Fibroblast of peridontal ligament (primary cell): ENCODE results near the gene PIP5K1C.
"Not testable (repeated sequence)": the region's sequence is repeated elsewhere in the genome, so short reads cannot be mapped to it uniquely, and the experiment has no call there.

Experiments
- DNase-seq: peaks from one replicate; pipeline ENCODE4 v3.0.0-alpha.2; 2010; ENCODE audit errors: extremely low read depth

The PIP5K1C gene

GRCh38 chr19:3661284-3662238 is 38.7 kb downstream of the PIP5K1C start:
- no peak for DNase-seq

GRCh38 chr19:3660493-3661219 is 39.6 kb downstream of the PIP5K1C start:
- no peak for DNase-seq

DNA sequence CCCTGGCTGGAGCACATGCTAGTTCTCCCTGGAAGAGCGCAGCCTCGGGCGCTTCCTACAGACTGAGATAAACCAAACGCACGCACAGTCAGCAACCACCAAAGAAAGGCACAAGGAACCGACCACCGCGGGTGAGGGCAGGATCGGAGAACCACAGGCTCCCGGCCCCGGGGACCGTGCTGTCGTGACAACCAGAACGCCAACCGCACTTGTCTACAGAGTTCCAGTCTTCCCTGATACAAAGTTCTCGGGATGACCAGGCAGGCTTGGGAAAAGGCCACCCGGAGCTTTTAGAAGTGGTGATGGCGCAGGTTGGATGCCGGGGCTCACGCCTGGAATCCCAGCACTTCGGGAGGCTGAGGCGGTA is 40.5 kb downstream of the PIP5K1C start:
- no peak for DNase-seq

DNA sequence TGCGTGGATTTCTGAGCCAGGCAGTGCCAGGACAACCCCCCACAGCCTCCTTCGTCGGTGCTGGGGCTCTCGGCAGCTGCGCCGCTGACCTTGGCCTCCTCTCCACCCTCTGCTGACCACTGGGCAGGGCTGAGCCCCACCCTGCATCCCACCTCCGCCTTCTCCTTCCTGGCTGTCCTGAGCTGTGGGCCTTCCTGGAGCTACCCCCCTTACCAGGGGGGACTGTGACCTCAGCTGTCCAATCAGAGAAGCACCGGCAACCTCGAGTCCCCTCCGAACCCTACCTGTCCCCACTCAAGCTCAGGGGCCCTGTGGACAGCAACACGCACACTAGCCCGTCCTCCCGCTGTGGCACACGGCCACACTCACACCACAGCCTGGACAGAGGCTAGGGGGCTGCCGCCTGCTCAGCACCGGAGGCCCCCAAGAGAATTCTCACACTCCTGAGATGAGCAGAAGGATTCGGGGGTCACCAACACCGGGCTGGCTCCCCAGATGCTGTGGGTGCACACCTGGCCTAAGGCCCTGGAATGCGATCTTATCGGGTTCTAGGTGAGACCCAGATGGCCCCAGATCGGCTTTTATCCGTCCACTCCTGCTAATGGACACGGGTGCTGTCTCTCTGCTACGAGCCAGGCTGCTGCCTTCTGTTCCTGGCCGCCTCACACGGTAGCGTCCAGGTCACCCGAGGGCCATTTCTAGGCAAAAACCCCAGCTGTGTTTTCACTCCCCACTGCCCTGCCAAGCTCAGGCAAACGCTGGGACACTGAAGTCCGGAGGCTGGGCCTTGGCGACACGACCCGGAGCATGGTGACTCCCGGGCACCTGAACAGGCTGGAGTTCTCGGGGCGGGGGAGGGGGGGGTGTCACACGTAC is 41.2 kb downstream of the PIP5K1C start:
- DNase-seq: no peak

- no peak for DNase-seq
Measured at GRCh38 chr19:3658004-3658869, 42.0 kb downstream of the PIP5K1C start.

GRCh38 chr19:3657395-3657769 is 42.9 kb downstream of the PIP5K1C start:
- DNase-seq: no peak

DNA sequence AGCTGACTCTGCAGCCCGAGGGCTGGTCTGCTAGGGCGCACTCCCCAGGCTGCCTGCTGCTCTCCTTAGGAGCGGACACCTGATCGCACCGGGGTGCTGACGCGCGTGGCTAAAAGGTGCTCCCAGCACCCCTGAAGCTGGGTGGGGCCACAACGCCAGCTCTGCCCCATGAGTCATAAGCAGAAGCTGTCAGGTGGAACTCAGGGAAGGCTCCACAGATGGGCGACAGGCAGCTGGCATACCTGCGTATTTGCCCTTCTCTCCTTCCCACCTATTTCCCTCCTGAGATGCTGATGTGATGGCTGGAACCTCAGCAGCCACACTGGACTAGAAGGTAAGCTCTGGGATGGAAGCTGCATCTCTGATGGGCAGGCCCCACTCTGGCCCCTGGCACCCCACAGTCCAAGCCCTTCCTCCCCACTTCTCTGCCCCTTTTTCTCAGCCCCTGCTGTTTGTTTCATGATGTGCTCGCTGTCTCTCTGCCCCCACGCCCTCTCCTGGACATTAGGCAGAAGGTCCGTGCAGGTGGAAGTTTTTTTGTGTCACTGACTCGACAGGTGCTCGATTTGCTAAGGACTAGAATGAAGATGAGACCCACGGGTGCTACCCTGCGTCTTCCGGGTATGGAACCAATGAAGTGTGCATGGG is 43.4 kb downstream of the PIP5K1C start:
- no peak for DNase-seq

DNA sequence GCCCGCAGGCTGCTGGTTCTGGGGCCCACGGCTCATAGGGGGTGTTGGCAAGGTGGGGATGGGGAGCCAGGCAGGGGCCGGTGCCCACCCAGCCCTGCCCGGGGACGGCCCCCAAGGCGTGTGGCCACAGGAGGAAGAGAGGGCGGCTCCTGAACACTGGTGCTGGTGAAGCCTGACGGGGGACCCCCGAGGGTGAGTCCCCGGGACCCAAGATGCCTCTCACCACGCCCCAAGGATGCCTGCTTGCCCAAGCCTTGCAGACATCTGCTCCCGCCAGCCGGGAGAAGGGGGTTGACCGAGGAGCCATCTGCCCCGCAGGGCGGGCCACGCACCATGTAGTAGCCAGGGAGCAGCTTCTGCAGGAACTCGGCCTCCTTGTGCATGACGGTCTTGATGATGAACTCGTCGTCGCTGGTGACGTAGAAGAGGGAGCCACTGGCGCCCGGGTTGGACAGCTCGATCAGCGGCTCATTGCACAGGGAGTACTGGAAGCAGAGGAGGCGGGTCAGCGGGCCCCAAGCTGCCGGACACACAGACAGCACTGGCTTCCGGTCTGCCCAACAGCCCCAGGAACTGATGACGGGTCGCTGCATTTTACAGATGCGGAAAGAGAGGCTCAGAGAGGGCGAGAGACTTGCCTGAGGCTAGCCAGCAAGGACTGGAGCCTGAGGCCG is 44.1 kb downstream of the PIP5K1C start:
- no peak for DNase-seq

- DNase-seq: peak; percentile 73
Measured at GRCh38 chr19:3655402-3656072, 44.7 kb downstream of the PIP5K1C start.

DNA sequence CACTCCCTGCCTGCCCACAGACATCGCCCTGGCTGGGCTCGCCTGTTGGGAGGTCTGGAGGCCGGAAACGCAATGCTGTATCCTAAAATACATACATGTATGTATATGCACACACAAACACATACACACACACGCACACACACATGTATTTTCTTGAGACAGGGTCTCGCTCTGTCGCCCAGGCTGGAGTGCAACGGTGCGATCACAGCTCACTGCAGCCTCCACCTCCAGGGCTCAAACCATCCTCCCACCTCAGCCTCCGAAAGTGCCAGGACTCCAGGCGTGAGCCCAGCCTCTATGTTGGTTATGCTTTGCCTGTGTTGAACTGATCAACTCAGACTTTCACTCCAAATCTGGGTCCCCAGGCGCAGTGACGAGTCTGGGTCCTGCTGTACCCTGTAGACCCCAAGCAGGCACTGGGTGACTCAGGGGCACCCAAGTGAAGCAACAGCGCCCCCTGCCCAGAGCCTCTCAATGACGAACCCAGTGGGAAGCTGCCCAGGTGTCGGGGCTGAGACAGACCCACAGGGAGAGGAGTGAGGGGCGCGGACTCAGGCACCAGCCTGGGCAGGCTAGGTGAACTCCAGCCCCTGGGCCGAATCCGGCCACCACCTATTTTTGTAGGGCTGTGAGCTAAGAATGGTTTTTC is 46.3 kb downstream of the PIP5K1C start:
- DNase-seq: no peak

DNA sequence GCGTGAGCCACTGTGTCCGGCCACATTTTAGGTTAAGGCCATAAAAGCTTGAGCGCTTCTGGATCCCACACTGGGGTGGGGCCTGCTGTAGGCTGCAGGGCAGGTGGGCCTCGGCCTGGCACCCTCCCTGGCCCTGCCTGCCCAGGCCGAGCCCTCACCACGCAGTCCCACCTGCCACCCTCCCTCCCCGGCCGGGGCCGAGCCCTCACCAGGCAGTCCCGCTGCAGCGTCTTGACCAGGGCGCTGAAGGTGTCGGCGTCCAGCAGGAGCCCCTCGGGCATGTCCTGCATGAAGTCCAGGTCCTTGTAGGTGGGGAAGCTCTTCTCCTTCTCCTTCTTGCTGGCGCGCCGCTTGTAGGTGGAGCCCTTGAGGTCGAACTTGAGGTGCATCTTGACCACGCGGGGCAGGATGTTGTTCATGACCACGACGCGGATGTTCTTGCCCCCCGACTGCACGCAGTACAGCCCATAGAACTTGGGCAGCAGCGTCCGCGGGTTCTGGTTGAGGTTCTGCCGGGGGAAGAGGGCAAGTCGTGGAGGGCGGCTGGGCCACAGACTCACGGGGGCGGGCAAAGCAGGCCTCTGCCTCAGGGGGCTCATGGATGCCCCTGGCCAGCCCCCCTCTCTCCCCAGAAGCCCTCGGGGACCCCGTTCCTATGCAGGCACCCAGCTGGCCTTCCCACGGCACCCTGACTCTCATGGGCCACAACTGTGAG is 47.0 kb downstream of the PIP5K1C start:
- no peak for DNase-seq

DNA sequence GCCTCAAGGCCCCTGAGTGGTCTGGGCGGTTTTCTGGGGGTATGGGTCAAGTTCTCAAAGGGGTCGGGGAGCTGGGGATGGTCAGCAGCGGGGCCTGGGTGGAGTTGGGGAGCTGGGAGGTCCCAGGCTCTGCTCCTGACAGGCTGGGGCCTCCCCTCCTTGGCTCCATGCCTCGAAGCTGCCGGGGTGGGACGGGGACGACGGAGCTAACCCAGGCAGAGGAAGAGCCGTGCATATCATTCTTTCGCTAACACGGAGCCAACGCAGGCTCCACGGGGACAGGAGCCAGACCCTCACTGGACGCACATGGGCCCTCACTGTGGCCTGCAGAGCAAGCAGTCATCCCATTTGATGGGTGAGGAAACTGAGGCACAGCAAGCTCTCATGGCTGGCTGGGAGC is 47.8 kb downstream of the PIP5K1C start:
- DNase-seq: no peak

DNA sequence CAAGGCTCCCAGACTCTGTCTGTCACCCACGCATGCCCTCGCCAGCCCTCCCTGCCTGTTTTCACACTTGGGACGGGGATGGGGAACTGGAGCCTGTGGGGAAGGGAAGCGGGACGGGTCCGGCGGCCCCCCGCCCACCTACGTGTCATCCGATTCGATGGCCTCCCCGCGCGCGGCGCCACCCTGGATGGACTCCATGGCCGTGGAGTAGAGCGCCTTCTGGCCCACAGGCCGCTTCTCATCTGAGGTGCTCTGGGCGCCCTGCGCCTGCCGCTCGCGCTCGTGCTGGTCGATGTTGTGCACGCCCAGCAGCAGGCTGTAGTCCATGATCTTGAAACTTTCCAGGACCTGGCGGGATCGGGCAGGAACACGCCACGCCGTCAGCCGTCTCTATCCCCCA is 48.6 kb downstream of the PIP5K1C start:
- DNase-seq: no peak

GRCh38 chr19:3649888-3650287 is 50.4 kb downstream of the PIP5K1C start:
- no peak for DNase-seq

DNA sequence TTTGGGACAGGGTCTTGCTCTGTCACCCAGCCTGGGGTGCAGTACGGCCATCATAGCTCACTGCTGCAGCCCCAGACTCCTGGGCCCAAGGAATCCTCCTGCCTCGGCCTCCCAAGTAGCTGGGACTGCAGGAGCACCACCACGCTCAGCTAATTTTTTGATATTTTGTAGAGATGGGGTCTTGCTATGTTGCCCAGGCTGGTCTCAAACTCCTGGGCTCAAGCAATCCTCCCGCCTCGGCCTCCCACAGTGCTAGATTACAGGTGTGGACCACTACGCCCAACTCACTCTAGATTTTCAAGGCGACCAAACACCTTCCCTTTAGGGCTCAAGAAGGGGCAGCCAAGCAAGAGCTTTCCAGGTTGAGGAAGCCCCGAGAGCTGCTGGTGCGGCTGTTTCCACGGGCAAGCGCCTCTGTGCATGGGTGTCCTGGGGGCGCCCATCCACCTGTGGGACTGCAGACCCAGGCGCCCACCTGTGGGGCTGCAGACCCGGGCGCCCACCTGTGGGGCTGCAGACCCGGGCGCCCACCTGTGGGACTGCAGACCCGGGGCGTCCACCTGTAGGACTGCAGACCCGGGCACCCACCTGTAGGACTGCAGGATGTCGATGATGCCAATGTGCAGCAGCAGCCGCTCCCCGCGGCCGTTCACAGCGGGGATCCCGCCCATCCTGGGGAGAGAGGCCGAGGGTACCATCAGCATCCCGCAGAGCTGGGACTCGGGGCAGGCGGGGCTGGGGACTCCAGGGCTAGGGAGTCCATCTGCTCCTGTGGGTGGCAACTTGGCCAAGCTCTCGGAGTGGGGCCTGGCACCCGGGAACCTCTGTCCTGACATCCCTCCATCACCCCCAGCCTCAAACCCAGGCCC is 52.0 kb downstream of the PIP5K1C start:
- DNase-seq: no peak

GRCh38 chr19:3647102-3647501 is 53.2 kb downstream of the PIP5K1C start:
- not testable (repeated sequence) for DNase-seq

DNA sequence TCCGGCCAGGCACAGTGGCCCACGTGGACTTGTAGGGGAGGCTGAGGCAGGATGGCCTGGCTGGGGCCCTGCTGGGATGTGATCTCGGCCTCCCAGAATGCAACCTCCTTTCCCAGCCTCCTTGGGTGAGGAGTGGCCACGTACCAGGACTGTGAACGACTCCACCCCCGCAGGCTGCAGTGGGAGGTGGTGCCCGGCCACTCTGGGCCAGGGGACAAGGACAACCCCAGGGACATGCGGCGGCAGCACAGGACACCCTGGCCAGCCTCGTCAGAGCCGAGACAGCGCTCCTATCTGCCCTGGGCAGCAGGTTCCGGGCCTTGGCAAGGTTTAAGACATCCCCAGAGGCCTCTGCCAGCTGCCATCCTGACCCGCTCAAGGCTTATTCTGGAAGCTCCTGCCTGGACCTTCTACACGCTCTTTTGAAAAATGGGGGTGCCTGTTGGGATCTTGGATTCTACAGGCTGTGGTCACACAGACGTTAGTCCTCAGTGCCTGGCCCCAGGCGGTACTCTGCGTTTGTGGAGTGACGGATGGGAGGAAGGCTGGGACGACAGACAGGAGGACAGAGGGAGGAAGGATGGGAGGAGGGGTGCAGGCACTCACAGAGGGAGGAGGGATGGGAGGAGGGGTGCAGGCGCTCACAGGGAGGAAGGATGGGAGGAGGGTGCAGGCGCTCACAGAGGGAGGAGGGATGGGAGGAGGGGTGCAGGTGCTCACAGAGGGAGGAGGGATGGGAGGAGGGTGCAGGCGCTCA is 53.8 kb downstream of the PIP5K1C start:
- DNase-seq: no peak
